ENCODE data around the gene DLG2.

Gene DLG2

GRCh38 chr11:84884836-84885235, 742.3 kb downstream of the DLG2 start:
- TF ChIP-seq CTCF (conservative IDR thresholded peaks at IDR 0.05; ENCODE audit: low read depth, low read length), result no peak
- DNase-seq (ENCODE audit: low read depth), result no peak
- H3K4me3 ChIP-seq (ENCODE audit: low read length), result no peak overlapping the region

- no peak for TF ChIP-seq CTCF (conservative IDR thresholded peaks at IDR 0.05; ENCODE audit: low read depth, low read length)
- no peak overlapping the region for H3K4me3 ChIP-seq (ENCODE audit: low read length)
- no peak for DNase-seq (ENCODE audit: low read depth)
These were observed 745.1 kb downstream of the DLG2 start for GRCh38 chr11:84882056-84882455.

GRCh38 chr11:84871116-84871515, 756.0 kb downstream of the DLG2 start:
- H3K4me3 ChIP-seq (ENCODE audit: low read length), result no peak overlapping the region
- TF ChIP-seq CTCF (conservative IDR thresholded peaks at IDR 0.05; ENCODE audit: low read depth, low read length), result no peak
- no peak for DNase-seq (ENCODE audit: low read depth)

- no peak overlapping the region for H3K4me3 ChIP-seq (ENCODE audit: low read length)
- no peak for DNase-seq (ENCODE audit: low read depth)
- no peak for TF ChIP-seq CTCF (conservative IDR thresholded peaks at IDR 0.05; ENCODE audit: low read depth, low read length)
These were observed 756.7 kb downstream of the DLG2 start for GRCh38 chr11:84870486-84870885.

GRCh38 chr11:84866922-84867321, 760.2 kb downstream of the DLG2 start:
- no peak for TF ChIP-seq CTCF (conservative IDR thresholded peaks at IDR 0.05; ENCODE audit: low read depth, low read length)
- no peak for DNase-seq (ENCODE audit: low read depth)
- no peak overlapping the region for H3K4me3 ChIP-seq (ENCODE audit: low read length)

GRCh38 chr11:84865791-84866535, 761.2 kb downstream of the DLG2 start:
- no peak overlapping the region for H3K4me3 ChIP-seq (ENCODE audit: low read length)
- TF ChIP-seq CTCF (conservative IDR thresholded peaks at IDR 0.05; ENCODE audit: low read depth, low read length), result no peak
- DNase-seq (ENCODE audit: low read depth), result no peak

- DNase-seq (ENCODE audit: low read depth), result no peak
- H3K4me3 ChIP-seq (ENCODE audit: low read length), result no peak overlapping the region
- no peak for TF ChIP-seq CTCF (conservative IDR thresholded peaks at IDR 0.05; ENCODE audit: low read depth, low read length)
These were observed 761.9 kb downstream of the DLG2 start for GRCh38 chr11:84865257-84865656.
